Prostate gland (tissue), 2 donors: ENCODE measurements around the gene GALNTL6.

Experiments used
- CTCF ChIP-seq, 4 experiments: fragments of 200-600 bp in 2 of 4; fragments of 450-650 bp in 2 of 4; sonication (generic) in 2 of 4; IDR thresholded peaks; 1 replicate in 3 of 4; 2 replicates in 1 of 4; pipeline ENCODE4 v1.5.1; 2016 to 2019; ENCODE audit warnings: antibody characterized with exemption in 4 of 4, mild to moderate bottlenecking in 2 of 4, moderate library complexity in 2 of 4
- POLR2AphosphoS5 ChIP-seq: sonication (generic); formaldehyde crosslinking; IDR thresholded peaks from one replicate; pipeline ENCODE4 v1.6.1; 2017; ENCODE audit warnings: antibody characterized with exemption

GRCh38 chr4:172985552-172985951 is 1172.3 kb downstream of the GALNTL6 start:
- TF ChIP-seq CTCF (IDR thresholded peaks at IDR 0.05) (no peak), POLR2AphosphoS5 (no peak)
